ENCODE measurements around the gene SDSL. TPM values are rescaled to one million over a fixed set of nuclear protein-coding genes. Genes with fewer than 3 reads are reported as not detected.

Gene SDSL
- total RNA-seq, 1 experiment from 2014 or later = 0.46 TPM

GRCh38 chr12:113381220-113381619 is 41.0 kb upstream of the SDSL start:
- Mint-ChIP-seq H3K9me3 (no peaks in the 10 kb centered on the region), H3K36me3 (ENCODE audit: insufficient read depth in 1 of 3, low read depth in 3 of 3) (peaks cover 6 to 32% (median 30%) of the 10 kb centered on the region in 3 experiments; a peak in 6 of 7 replicates), H3K4me1 (peaks cover 0 to 3% of the 10 kb centered on the region in 2 experiments; a peak in 2 of 4 replicates), H3K4me3 (no peak overlapping the region), H3K27me3 (ENCODE audit: low read depth) (no peaks in the 10 kb centered on the region), H3K27ac (no peak overlapping the region; a peak in 1 of 7 replicates)
- Histone ChIP-seq H3K23ac (ENCODE audit: insufficient read length, low read depth, low read length) (no peak overlapping the region), H2BK15ac (ENCODE audit: low read depth, low read length) (no peak overlapping the region), H4K91ac (ENCODE audit: insufficient read length, low read depth, low read length) (no peak overlapping the region), H3K79me2 (ENCODE audit: insufficient read depth, low read length) (no peaks in the 10 kb centered on the region), H3K9me3 (ENCODE audit: control insufficient read depth, low read depth, low read length) (no peaks in the 10 kb centered on the region), H2BK120ac (ENCODE audit: low read depth, low read length, poor library complexity, severe bottlenecking) (no peak overlapping the region), H3K14ac (ENCODE audit: insufficient read depth, low read length) (no peak overlapping the region), H3K79me1 (ENCODE audit: insufficient read depth, low read depth, low read length, poor library complexity, severe bottlenecking) (no peaks in the 10 kb centered on the region), H3K4ac (ENCODE audit: low read depth, low read length) (no peak overlapping the region), H3T11ph (ENCODE audit: low read length) (no peak overlapping the region), H3K18ac (ENCODE audit: insufficient read length, low read depth, low read length) (no peak overlapping the region), H3K4me2 (ENCODE audit: insufficient read depth, insufficient read length, low read length) (no peak overlapping the region), H2AFZ (ENCODE audit: low read length) (no peak overlapping the region), H3K9ac (ENCODE audit: extremely low read depth, insufficient read length, low read length) (no peak overlapping the region), H2BK12ac (ENCODE audit: insufficient read length, low read depth, low read length) (no peak overlapping the region), H2BK20ac (ENCODE audit: low read depth, low read length, poor library complexity, severe bottlenecking) (no peak overlapping the region), H4K8ac (replicated peaks; ENCODE audit: insufficient read length, low read depth, low read length) (no peak overlapping the region), H3K23me2 (ENCODE audit: insufficient read length, low read depth, low read length, poor library complexity, severe bottlenecking) (no peaks in the 10 kb centered on the region), H4K20me1 (ENCODE audit: control insufficient read depth, insufficient read depth, insufficient read length) (no peaks in the 10 kb centered on the region), H3K4me1 (ENCODE audit: insufficient read depth, low read length) (no peaks in the 10 kb centered on the region), H3K27me3 (ENCODE audit: insufficient read depth, low read length) (no peaks in the 10 kb centered on the region), H2AK5ac (ENCODE audit: insufficient read length, low read length) (no peak overlapping the region), H4K5ac (ENCODE audit: insufficient read length, low read depth, low read length) (no peak overlapping the region), H3K27ac (ENCODE audit: insufficient read length, low read depth, low read length) (no peak overlapping the region), H3K56ac (ENCODE audit: insufficient read length, low read depth, low read length) (no peak overlapping the region), H2BK5ac (ENCODE audit: insufficient read length, low read length) (no peak overlapping the region)
- no CpG with 5 or more reads among the region's 11 CpGs for WGBS (ENCODE audit: extremely low coverage, insufficient read length, low lambda C conversion rate)
- DNase-seq = no peak
- TF ChIP-seq, protein P1, sequence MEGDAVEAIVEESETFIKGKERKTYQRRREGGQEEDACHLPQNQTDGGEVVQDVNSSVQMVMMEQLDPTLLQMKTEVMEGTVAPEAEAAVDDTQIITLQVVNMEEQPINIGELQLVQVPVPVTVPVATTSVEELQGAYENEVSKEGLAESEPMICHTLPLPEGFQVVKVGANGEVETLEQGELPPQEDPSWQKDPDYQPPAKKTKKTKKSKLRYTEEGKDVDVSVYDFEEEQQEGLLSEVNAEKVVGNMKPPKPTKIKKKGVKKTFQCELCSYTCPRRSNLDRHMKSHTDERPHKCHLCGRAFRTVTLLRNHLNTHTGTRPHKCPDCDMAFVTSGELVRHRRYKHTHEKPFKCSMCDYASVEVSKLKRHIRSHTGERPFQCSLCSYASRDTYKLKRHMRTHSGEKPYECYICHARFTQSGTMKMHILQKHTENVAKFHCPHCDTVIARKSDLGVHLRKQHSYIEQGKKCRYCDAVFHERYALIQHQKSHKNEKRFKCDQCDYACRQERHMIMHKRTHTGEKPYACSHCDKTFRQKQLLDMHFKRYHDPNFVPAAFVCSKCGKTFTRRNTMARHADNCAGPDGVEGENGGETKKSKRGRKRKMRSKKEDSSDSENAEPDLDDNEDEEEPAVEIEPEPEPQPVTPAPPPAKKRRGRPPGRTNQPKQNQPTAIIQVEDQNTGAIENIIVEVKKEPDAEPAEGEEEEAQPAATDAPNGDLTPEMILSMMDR (conservative IDR thresholded peaks at IDR 0.05) = no peak
